Ovary (tissue), 9 donors: ENCODE measurements around the gene CEACAM16. TPM values are rescaled to one million over a fixed set of nuclear protein-coding genes. Genes with fewer than 3 reads are reported as not detected.

Source experiments
- DNase-seq, 5 donors: peaks; one replicate each; pipeline ENCODE4 v3.0.0-alpha.2; 2019 to 2020
- H3K27ac ChIP-seq, 2 donors: fragments of 200-600 bp; one replicate each; pipeline versions ENCODE4 v1.5.1 to v1.8.0; 2019 to 2022
- H3K27me3 ChIP-seq: fragments of 200-600 bp; one replicate; pipeline ENCODE4 v1.8.0; 2022
- H3K36me3 ChIP-seq: fragments of 200-600 bp; sonication (generic); one replicate; pipeline ENCODE4 v1.5.1; 2019
- H3K4me1 ChIP-seq: one replicate; pipeline ENCODE4 v1.8.1; 2013; ENCODE audit warnings: mild to moderate bottlenecking, moderate library complexity; ENCODE audit not compliant: insufficient read depth
- H3K4me3 ChIP-seq: fragments of 200-600 bp; sonication (generic); one replicate; pipeline ENCODE4 v1.5.1; 2017
- H3K9me3 ChIP-seq, 2 donors: fragments of 200-600 bp in 1 of 2; sonication (generic) in 1 of 2; one replicate each; pipeline versions ENCODE4 v1.5.1 to v1.8.1; 2013 to 2019; ENCODE audit warnings: mild to moderate bottlenecking in 1 of 2, moderate library complexity in 1 of 2
- CTCF ChIP-seq, 3 donors: fragments of 450-650 bp in 2 of 3; fragments of 200-600 bp in 1 of 3; IDR thresholded peaks; one replicate each; pipeline versions ENCODE4 v1.5.1 to v1.8.0; 2016 to 2022; ENCODE audit warnings: antibody characterized with exemption in 3 of 3, mild to moderate bottlenecking in 1 of 3
- EP300 ChIP-seq: sonication (generic); formaldehyde crosslinking; IDR thresholded peaks from one replicate; pipeline ENCODE4 v1.6.1; 2017; ENCODE audit warnings: antibody characterized with exemption
- POLR2A ChIP-seq: fragments of 450-650 bp; IDR thresholded peaks from one replicate; pipeline ENCODE4 v1.6.1; 2017; ENCODE audit warnings: antibody characterized with exemption, mild to moderate bottlenecking, moderate library complexity
- WGBS, 3 donors: extraction: QIAGEN DNeasy Blood & Tissue Kit in 1 of 3; methylation state at CpG; one replicate each; pipeline versions ENCODE4 v1.1.5 to v1.1.7; 2013 to 2017; 5-methylcytosine and 5-hydroxymethylcytosine counted together
- intact Hi-C, 4 donors: fragments of 100-400 bp; cut with DNase I; formaldehyde crosslinking; loops; one replicate each; pipeline versions ENCODE4 v1.11.0 to v1.15.1; 2022 to 2023
- polyA plus RNA-seq, 2 donors: library from polyadenylated mRNA; stranded (reverse); fragments of 200-250 nt in 1 of 2; fragments of 350-450 nt in 1 of 2; fragmentation: Illumina TruSeq in 1 of 2; extraction: RNeasy Lipid Tissue Mini Kit (QIAGEN cat#74804) in 1 of 2; gene quantifications; one replicate each; pipeline ENCODE4 v1.2.3, GENCODE V29; 2013 to 2014
- total RNA-seq, 7 donors: library from RNA; depleted of rRNA in 2 of 7; stranded (reverse); fragments of >200 nt in 2 of 7; fragmentation: NEBNext Ultra II Directional in 3 of 7; extraction: Animal tissue kit (Norgen Biotek cat#: 25700) in 3 of 7; gene quantifications; one replicate each; pipeline versions ENCODE4 v1.1.0 to v1.2.4, GENCODE V29; 2016 to 2023
- donor health status: DM: no; HTN: no; CAD: no; lungs with moderate emphysema.
- donor health status: DM: no; HTN: no; CAD: no.
- donor health status: Bipolar disorder and iron deficiency.
- donor health status: DM: yes; HTN: yes; CAD: no.
- donor health status: DM: no; HTN: no; CAD: no.
- donor health status: DM: yes; HTN: yes; CAD: no.

The CEACAM16 gene
- total and polyA plus RNA-seq, 9 donors = not detected

GRCh38 chr19:44685877-44686276 lies 13.1 kb upstream of the CEACAM16 start:
- peaks cover 4% of the 10 kb centered on the region for H3K4me1 ChIP-seq
- 73 to 78% (median 75%) methylated on average over 4 of the region's 4 CpGs for WGBS, 3 donors
- no peak for TF ChIP-seq CTCF (IDR thresholded peaks at IDR 0.05)
- no peak for TF ChIP-seq EP300
- no peak for TF ChIP-seq POLR2A
- H3K27ac ChIP-seq = no peak overlapping the region
- no peaks in the 10 kb centered on the region for H3K36me3 ChIP-seq
- H3K9me3 ChIP-seq = no peaks in the 10 kb centered on the region
- intact Hi-C loops = loop anchor here in 3 of 4 donors (5.0 to 10.0 kb wide), 2 partner anchors 86 to 89 kb away; partner anchors contain the start of gene CBLC (in 1 of the 3)
- H3K4me3 ChIP-seq = no peak overlapping the region
- no peak for DNase-seq
- no peaks in the 10 kb centered on the region for H3K27me3 ChIP-seq

GRCh38 chr19:44686896-44687295 lies 12.1 kb upstream of the CEACAM16 start:
- 69 to 71% (median 70%) methylated on average over 4 of the region's 4 CpGs for WGBS, 3 donors
- intact Hi-C loops = loop anchor here in 3 of 4 donors (5.0 to 10.0 kb wide), 2 partner anchors 85 to 88 kb away; partner anchors contain the start of gene CBLC (in 1 of the 3)

GRCh38 chr19:44687888-44688287 lies 11.1 kb upstream of the CEACAM16 start:
- H3K27ac ChIP-seq = no peak overlapping the region
- no peaks in the 10 kb centered on the region for H3K9me3 ChIP-seq
- no peak overlapping the region for H3K4me3 ChIP-seq
- intact Hi-C loops = loop anchor here in 3 of 4 donors (5.0 to 10.0 kb wide), 2 partner anchors 84 to 87 kb away; partner anchors contain the start of gene CBLC (in 1 of the 3)
- H3K27me3 ChIP-seq = no peaks in the 10 kb centered on the region
- no peaks in the 10 kb centered on the region for H3K36me3 ChIP-seq
- no peak for DNase-seq
- WGBS, 3 donors = 84 to 89% (median 84%) methylated on average over 7 of the region's 7 CpGs
- peaks cover 4% of the 10 kb centered on the region for H3K4me1 ChIP-seq
- TF ChIP-seq EP300 = no peak
- TF ChIP-seq CTCF (IDR thresholded peaks at IDR 0.05) = no peak
- TF ChIP-seq POLR2A = no peak

More at GRCh38 chr19:44686896-44687295, 12.1 kb upstream of the CEACAM16 start:
- peaks cover 4% of the 10 kb centered on the region for H3K4me1 ChIP-seq
- no peak for TF ChIP-seq CTCF (IDR thresholded peaks at IDR 0.05)
- no peak for TF ChIP-seq EP300
- no peak for TF ChIP-seq POLR2A
- no peaks in the 10 kb centered on the region for H3K9me3 ChIP-seq
- H3K27me3 ChIP-seq = no peaks in the 10 kb centered on the region
- no peak overlapping the region for H3K4me3 ChIP-seq
- H3K27ac ChIP-seq = no peak overlapping the region
- H3K36me3 ChIP-seq = no peaks in the 10 kb centered on the region
- no peak for DNase-seq

- intact Hi-C loops = loop anchor here in 3 of 4 donors (5.0 to 10.0 kb wide), 2 partner anchors 83 to 85 kb away; partner anchors contain the start of gene CBLC (in 1 of the 3)
- peak; percentile 70 to 86 (median 82) for DNase-seq
- no peak overlapping the region for H3K27ac ChIP-seq
- no peak overlapping the region for H3K4me3 ChIP-seq
- H3K9me3 ChIP-seq = no peaks in the 10 kb centered on the region
- 34 to 42% (median 41%) methylated on average over 10 to 11 of the region's 11 CpGs for WGBS, 3 donors
- H3K27me3 ChIP-seq = no peaks in the 10 kb centered on the region
- H3K4me1 ChIP-seq = peaks cover 4% of the 10 kb centered on the region
- no peaks in the 10 kb centered on the region for H3K36me3 ChIP-seq
- TF ChIP-seq CTCF (IDR thresholded peaks at IDR 0.05) (peak; percentile 81 to 87 (median 83)), POLR2A (no peak)
Observed at GRCh38 chr19:44689290-44690130, 9.4 kb upstream of the CEACAM16 start.
